ENCODE data around the gene SYNE1.

- TF ChIP-seq CTCF (IDR thresholded peaks at IDR 0.05), result no peak
- TF ChIP-seq POLR2A (IDR thresholded peaks at IDR 0.05), result no peak
Measured at GRCh38 chr6:152301765-152302568, 335.2 kb downstream of the SYNE1 start.
